PC-9 (cell line): ENCODE measurements around the gene ZNF674.

ENCODE experiments used
- EZH2 ChIP-seq: fragments of 200-600 bp; sonication (generic); IDR thresholded peaks from 2 replicates; pipeline ENCODE4 v1.8.0; 2017; ENCODE audit warnings: antibody characterized with exemption, low read depth
- TF ChIP-seq, protein P1 (sequence below): fragments of 200-600 bp; sonication (generic); conservative IDR thresholded peaks from 2 replicates; pipeline ENCODE4 v1.6.1; 2017; ENCODE audit warnings: mixed run types, antibody characterized with exemption, mild to moderate bottlenecking, moderate library complexity

DNA sequence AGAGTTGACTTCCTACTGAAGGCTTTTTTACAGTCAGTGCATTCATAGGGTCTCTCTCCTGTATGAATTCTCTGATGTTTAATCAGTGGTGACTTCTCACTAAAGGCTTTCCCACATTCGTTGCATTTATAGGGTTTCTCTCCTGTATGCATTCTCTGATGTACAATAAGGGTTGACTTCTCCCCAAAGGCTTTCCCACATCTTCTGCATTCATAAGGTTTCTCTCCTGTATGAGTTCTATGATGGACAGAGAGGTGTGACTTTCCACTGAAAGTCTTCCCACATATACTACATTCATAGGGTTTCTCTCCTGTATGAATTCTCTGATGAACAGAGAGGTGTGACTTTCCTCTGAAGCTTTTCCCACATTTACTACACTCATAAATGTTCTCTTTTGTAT lies 45.2 kb downstream of the ZNF674 start:
- TF ChIP-seq EZH2 = no peak
- TF ChIP-seq, protein P1, sequence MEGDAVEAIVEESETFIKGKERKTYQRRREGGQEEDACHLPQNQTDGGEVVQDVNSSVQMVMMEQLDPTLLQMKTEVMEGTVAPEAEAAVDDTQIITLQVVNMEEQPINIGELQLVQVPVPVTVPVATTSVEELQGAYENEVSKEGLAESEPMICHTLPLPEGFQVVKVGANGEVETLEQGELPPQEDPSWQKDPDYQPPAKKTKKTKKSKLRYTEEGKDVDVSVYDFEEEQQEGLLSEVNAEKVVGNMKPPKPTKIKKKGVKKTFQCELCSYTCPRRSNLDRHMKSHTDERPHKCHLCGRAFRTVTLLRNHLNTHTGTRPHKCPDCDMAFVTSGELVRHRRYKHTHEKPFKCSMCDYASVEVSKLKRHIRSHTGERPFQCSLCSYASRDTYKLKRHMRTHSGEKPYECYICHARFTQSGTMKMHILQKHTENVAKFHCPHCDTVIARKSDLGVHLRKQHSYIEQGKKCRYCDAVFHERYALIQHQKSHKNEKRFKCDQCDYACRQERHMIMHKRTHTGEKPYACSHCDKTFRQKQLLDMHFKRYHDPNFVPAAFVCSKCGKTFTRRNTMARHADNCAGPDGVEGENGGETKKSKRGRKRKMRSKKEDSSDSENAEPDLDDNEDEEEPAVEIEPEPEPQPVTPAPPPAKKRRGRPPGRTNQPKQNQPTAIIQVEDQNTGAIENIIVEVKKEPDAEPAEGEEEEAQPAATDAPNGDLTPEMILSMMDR = no peak
